HG03442 (cell line): ENCODE results near the gene ZNF521.

Experiments
- ATAC-seq: cut with Tn5 transposase; IDR thresholded peaks from one replicate; pipeline ENCODE4 v1.9.1; 2021; ENCODE audit warnings: mild to moderate bottlenecking, moderate library complexity; ENCODE audit not compliant: unreplicated experiment

The ZNF521 gene

GRCh38 chr18:25340762-25341161 lies 11.2 kb downstream of the ZNF521 start:
- ATAC-seq, result no peak

- no peak for ATAC-seq
These were observed 16.3 kb downstream of the ZNF521 start for GRCh38 chr18:25335676-25336075.

GRCh38 chr18:25335062-25335461 lies 16.9 kb downstream of the ZNF521 start:
- no peak for ATAC-seq

GRCh38 chr18:25334588-25334987 lies 17.4 kb downstream of the ZNF521 start:
- no peak for ATAC-seq

- ATAC-seq, result no peak
These were observed 20.0 kb downstream of the ZNF521 start for GRCh38 chr18:25332002-25332401.

GRCh38 chr18:25329783-25330182 lies 22.2 kb downstream of the ZNF521 start:
- ATAC-seq, result no peak

- ATAC-seq, result no peak
These were observed 24.4 kb downstream of the ZNF521 start for GRCh38 chr18:25327584-25327983.

- ATAC-seq, result no peak
These were observed 25.5 kb downstream of the ZNF521 start for GRCh38 chr18:25326361-25326952.

- ATAC-seq, result no peak
These were observed 29.2 kb downstream of the ZNF521 start for GRCh38 chr18:25322806-25323205.

GRCh38 chr18:25316381-25317018 lies 35.5 kb downstream of the ZNF521 start:
- ATAC-seq, result no peak

- no peak for ATAC-seq
These were observed 37.2 kb downstream of the ZNF521 start for GRCh38 chr18:25314838-25315190.

GRCh38 chr18:25314151-25314837 lies 37.7 kb downstream of the ZNF521 start:
- no peak for ATAC-seq

GRCh38 chr18:25313268-25313667 lies 38.7 kb downstream of the ZNF521 start:
- ATAC-seq, result no peak

- ATAC-seq, result no peak
These were observed 41.9 kb downstream of the ZNF521 start for GRCh38 chr18:25310045-25310444.

GRCh38 chr18:25308381-25308780 lies 43.6 kb downstream of the ZNF521 start:
- ATAC-seq, result no peak

GRCh38 chr18:25307192-25307591 lies 44.8 kb downstream of the ZNF521 start:
- ATAC-seq, result no peak

GRCh38 chr18:25306671-25307070 lies 45.3 kb downstream of the ZNF521 start:
- ATAC-seq, result no peak

- ATAC-seq, result no peak
These were observed 46.4 kb downstream of the ZNF521 start for GRCh38 chr18:25305584-25305983.

- no peak for ATAC-seq
These were observed 51.5 kb downstream of the ZNF521 start for GRCh38 chr18:25300492-25300891.

GRCh38 chr18:25299426-25300300 lies 52.3 kb downstream of the ZNF521 start:
- ATAC-seq, result no peak

GRCh38 chr18:25298853-25299274 lies 53.1 kb downstream of the ZNF521 start:
- ATAC-seq, result no peak
